Fibroblast of lung (primary cell): ENCODE results near the gene ZNF3. TPM values are rescaled to one million over a fixed set of nuclear protein-coding genes. Genes with fewer than 3 reads are reported as not detected.

Source experiments
- DNase-seq, 2 donors: peaks; one replicate each; pipeline versions ENCODE4 v3.0.0 to v3.0.0-alpha.2; 2010; ENCODE audit warnings: low read depth in 2 of 2
- H2AFZ ChIP-seq: 2 replicates; pipeline ENCODE4 v1.5.1; 2012; ENCODE audit warnings: low read length, control low read depth, inconsistent platforms
- H3K27ac ChIP-seq: 2 replicates; pipeline ENCODE4 v1.5.1; 2011; ENCODE audit warnings: low read length, control low read depth; ENCODE audit not compliant: insufficient read depth
- H3K27me3 ChIP-seq: 2 replicates; pipeline ENCODE4 v1.5.1; 2011; ENCODE audit warnings: mild to moderate bottlenecking, low read length; ENCODE audit not compliant: control insufficient read depth, insufficient read depth
- H3K36me3 ChIP-seq: 2 replicates; pipeline ENCODE4 v1.5.1; 2011; ENCODE audit warnings: low read length; ENCODE audit not compliant: control insufficient read depth, insufficient read depth
- H3K4me1 ChIP-seq: 2 replicates; pipeline ENCODE4 v1.5.1; 2011; ENCODE audit warnings: low read length; ENCODE audit not compliant: control insufficient read depth, insufficient read depth; ENCODE audit errors: extremely low read depth
- H3K4me2 ChIP-seq: 2 replicates; pipeline ENCODE4 v1.5.1; 2011; ENCODE audit warnings: low read length, control low read depth; ENCODE audit not compliant: insufficient read depth; ENCODE audit errors: extremely low read depth
- H3K4me3 ChIP-seq, 4 experiments: fragments of 200-600 bp in 1 of 4; sonication (generic) in 1 of 4; replicated peaks in 1 of 4; 2 replicates each; pipeline ENCODE4 v1.5.1; 2011 to 2016; ENCODE audit warnings: low read length in 4 of 4, low read depth in 3 of 4, mild to moderate bottlenecking in 3 of 4, control low read depth in 2 of 4, inconsistent platforms in 1 of 4, mixed read lengths in 1 of 4; ENCODE audit not compliant: insufficient read depth in 1 of 4; ENCODE audit errors: control extremely low read depth in 1 of 4
- H3K79me2 ChIP-seq: 2 replicates; pipeline ENCODE4 v1.5.1; 2012; ENCODE audit warnings: mild to moderate bottlenecking, low read length, inconsistent platforms; ENCODE audit not compliant: control insufficient read depth, insufficient read depth
- H3K9ac ChIP-seq: 2 replicates; pipeline ENCODE4 v1.5.1; 2011; ENCODE audit warnings: mild to moderate bottlenecking, low read length, control low read depth; ENCODE audit not compliant: insufficient read depth
- H3K9me3 ChIP-seq: 2 replicates; pipeline ENCODE4 v1.5.1; 2012; ENCODE audit warnings: low read depth, low read length; ENCODE audit not compliant: control insufficient read depth, insufficient read depth
- H4K20me1 ChIP-seq: 2 replicates; pipeline ENCODE4 v1.5.1; 2011; ENCODE audit warnings: low read length; ENCODE audit not compliant: control insufficient read depth, insufficient read depth; ENCODE audit errors: extremely low read depth
- CTCF ChIP-seq, 2 donors: IDR thresholded peaks in 1 of 2; conservative IDR thresholded peaks in 1 of 2; 1 replicate in 1 of 2; 2 replicates in 1 of 2; pipeline ENCODE4 v1.5.1; 2011 to 2012; ENCODE audit warnings: low read length in 2 of 2, control low read depth in 1 of 2, inconsistent platforms in 1 of 2, low read depth in 1 of 2, mild to moderate bottlenecking in 1 of 2
- EZH2 ChIP-seq: IDR thresholded peaks from 2 replicates; pipeline ENCODE4 v1.5.1; 2012; ENCODE audit warnings: low read length, control low read depth, mild to moderate bottlenecking; ENCODE audit errors: missing control alignments
- polyA plus RNA-seq, 2 donors: library from polyadenylated mRNA; depleted of rRNA in 1 of 2; stranded (reverse) in 1 of 2; unstranded in 1 of 2; fragments of >200 nt; gene quantifications; 2 replicates each; pipeline ENCODE4 v1.2.1, GENCODE V29; 2011 to 2012; ENCODE audit warnings: missing spikeins in 1 of 2
- total RNA-seq: library from RNA; depleted of rRNA; stranded (reverse); fragments of >200 nt; gene quantifications from 2 replicates; pipeline ENCODE4 v1.2.1, GENCODE V29; 2014

The ZNF3 gene
- total and polyA plus RNA-seq, 2 donors (not counting 1 experiment from before 2014, with no cell fraction given) = 19.7 to 26.8 TPM

GRCh38 chr7:100029596-100029995, 51.9 kb downstream of the ZNF3 start:
- Histone ChIP-seq H3K4me2 (no peak overlapping the region), H3K9me3 (no peaks in the 10 kb centered on the region), H3K27ac (no peak overlapping the region), H3K9ac (no peak overlapping the region), H4K20me1 (no peaks in the 10 kb centered on the region), H3K27me3 (no peaks in the 10 kb centered on the region), H3K4me3 (no peak overlapping the region), H3K36me3 (peaks cover 16% of the 10 kb centered on the region), H2AFZ (no peak overlapping the region), H3K4me1 (peaks cover 2% of the 10 kb centered on the region), H3K79me2 (no peaks in the 10 kb centered on the region)
- no peak for DNase-seq
- no peak for TF ChIP-seq EZH2
- TF ChIP-seq CTCF (conservative IDR thresholded peaks at IDR 0.05 in 1 of 2, IDR thresholded peaks at IDR 0.05 in 1 of 2; ENCODE audit: low read depth in 1 of 2, low read length in 2 of 2) = no peak

- H3K4me2 ChIP-seq = no peak overlapping the region
- no peak overlapping the region for H2AFZ ChIP-seq
- peaks cover 21% of the 10 kb centered on the region for H3K36me3 ChIP-seq
- no peak overlapping the region for H3K9ac ChIP-seq
- DNase-seq = no peak
- H4K20me1 ChIP-seq = no peaks in the 10 kb centered on the region
- TF ChIP-seq EZH2 = no peak
- no peak for TF ChIP-seq CTCF (conservative IDR thresholded peaks at IDR 0.05 in 1 of 2, IDR thresholded peaks at IDR 0.05 in 1 of 2; ENCODE audit: low read depth in 1 of 2, low read length in 2 of 2)
- H3K4me3 ChIP-seq = no peak overlapping the region
- H3K79me2 ChIP-seq = peaks cover 5% of the 10 kb centered on the region
- no peaks in the 10 kb centered on the region for H3K27me3 ChIP-seq
- no peak overlapping the region for H3K27ac ChIP-seq
- no peaks in the 10 kb centered on the region for H3K4me1 ChIP-seq
- no peaks in the 10 kb centered on the region for H3K9me3 ChIP-seq
Observed at GRCh38 chr7:100027197-100027596, 54.3 kb downstream of the ZNF3 start.

GRCh38 chr7:100024020-100024619, 57.4 kb downstream of the ZNF3 start:
- no peaks in the 10 kb centered on the region for H3K4me1 ChIP-seq
- H3K27ac ChIP-seq = no peak overlapping the region
- peaks cover 19% of the 10 kb centered on the region for H3K79me2 ChIP-seq
- no peak for DNase-seq
- no peak overlapping the region for H3K4me2 ChIP-seq
- no peaks in the 10 kb centered on the region for H3K9me3 ChIP-seq
- no peaks in the 10 kb centered on the region for H3K27me3 ChIP-seq
- no peak overlapping the region for H3K9ac ChIP-seq
- H4K20me1 ChIP-seq = no peaks in the 10 kb centered on the region
- H3K36me3 ChIP-seq = peaks cover 15% of the 10 kb centered on the region
- no peak for TF ChIP-seq CTCF (conservative IDR thresholded peaks at IDR 0.05 in 1 of 2, IDR thresholded peaks at IDR 0.05 in 1 of 2; ENCODE audit: low read depth in 1 of 2, low read length in 2 of 2)
- no peak for TF ChIP-seq EZH2
- H3K4me3 ChIP-seq = no peak overlapping the region
- H2AFZ ChIP-seq = no peak overlapping the region
